OCI-LY7 (cell line): ENCODE measurements around the gene MEF2C. TPM values are rescaled to one million over a fixed set of nuclear protein-coding genes. Genes with fewer than 3 reads are reported as not detected.

ENCODE experiments used
- BruUV-seq: library from RNA; stranded (reverse); fragments of 400-500 nt; replicated peaks from 2 replicates; lab custom pipeline; 2021; lab: Mats Ljungman, UMichigan
- CTCF ChIA-PET: fragments of 300-600 bp; sonication (Branson Sonifier 250); formaldehyde crosslinking; loops from one replicate; lab custom pipeline; 2022; ENCODE audit warnings: antibody characterized with exemption; ENCODE audit not compliant: unreplicated experiment; lab: Charles Lee
- POLR2A ChIA-PET: fragments of 300-600 bp; sonication (Branson Sonifier 250); formaldehyde crosslinking; loops from one replicate; lab custom pipeline; 2022; ENCODE audit warnings: antibody characterized with exemption; lab: Charles Lee
- DNase-seq: peaks from one replicate; pipeline ENCODE4 v3.0.0-alpha.2; 2015; ENCODE audit warnings: low spot score
- H2AFZ ChIP-seq: fragments of 200-600 bp; sonication (generic), shearing (Covaris generic); 2 replicates; pipeline ENCODE4 v1.6.1; 2014; ENCODE audit warnings: mild to moderate bottlenecking, antibody characterized with exemption, low read length, moderate library complexity
- H3K27ac ChIP-seq: fragments of 200-600 bp; sonication (generic); 2 replicates; pipeline ENCODE4 v1.5.1; 2014; ENCODE audit warnings: mixed run types, low read depth, mild to moderate bottlenecking, moderate library complexity, low read length, inconsistent platforms; ENCODE audit not compliant: poor library complexity, severe bottlenecking
- H3K36me3 ChIP-seq: fragments of 200-600 bp; sonication (generic); 2 replicates; pipeline ENCODE4 v1.6.1; 2014; ENCODE audit warnings: mild to moderate bottlenecking, antibody characterized with exemption, low read length, moderate library complexity, mixed read lengths; ENCODE audit not compliant: insufficient read depth
- H3K4me1 ChIP-seq: fragments of 200-600 bp; sonication (generic); 2 replicates; pipeline ENCODE4 v1.5.1; 2014; ENCODE audit warnings: mild to moderate bottlenecking, low read length; ENCODE audit not compliant: insufficient read depth, poor library complexity, severe bottlenecking
- H3K4me2 ChIP-seq: fragments of 200-600 bp; sonication (generic); 2 replicates; pipeline ENCODE4 v1.6.1; 2014; ENCODE audit warnings: mild to moderate bottlenecking, low read length
- H3K4me3 ChIP-seq: fragments of 200-600 bp; sonication (generic); 2 replicates; pipeline ENCODE4 v1.5.1; 2014; ENCODE audit warnings: mild to moderate bottlenecking, low read depth, low read length; ENCODE audit not compliant: poor library complexity, severe bottlenecking
- H3K79me2 ChIP-seq: fragments of 200-600 bp; sonication (generic); 2 replicates; pipeline ENCODE4 v1.6.1; 2016; ENCODE audit warnings: low read depth, mild to moderate bottlenecking, low read length, moderate library complexity, mixed read lengths; ENCODE audit not compliant: insufficient read depth
- H3K9me2 ChIP-seq: fragments of 200-600 bp; sonication (generic); 2 replicates; pipeline ENCODE4 v1.6.1; 2016; ENCODE audit warnings: mild to moderate bottlenecking, low read length, mixed read lengths; ENCODE audit not compliant: insufficient read depth
- H3K9me3 ChIP-seq: fragments of 200-600 bp; sonication (generic); 2 replicates; pipeline ENCODE4 v1.6.1; 2014; ENCODE audit warnings: mild to moderate bottlenecking, mixed run types, low read length, mixed read lengths
- H4K20me1 ChIP-seq: fragments of 200-600 bp; sonication (generic); 2 replicates; pipeline ENCODE4 v1.6.1; 2014; ENCODE audit warnings: mild to moderate bottlenecking, antibody characterized with exemption, low read length, moderate library complexity, mixed read lengths; ENCODE audit not compliant: insufficient read depth
- CTCF ChIP-seq: fragments of 200-600 bp; sonication (generic); conservative IDR thresholded peaks from 2 replicates; pipeline ENCODE4 v1.5.1; 2014; ENCODE audit warnings: mild to moderate bottlenecking, antibody characterized with exemption, low read length, moderate library complexity, mixed read lengths
- EZH2phosphoT487 ChIP-seq: fragments of 200-600 bp; sonication (generic); IDR thresholded peaks from 2 replicates; pipeline ENCODE4 v1.6.1; 2018; ENCODE audit warnings: low read depth, borderline replicate concordance, mild to moderate bottlenecking, mixed run types, antibody characterized with exemption, low read length, moderate library complexity, mixed read lengths
- intact Hi-C: fragments of 100-400 bp; cut with micrococcal nuclease; formaldehyde crosslinking; loops from one replicate; pipeline ENCODE4 v1.10.0; 2022; ENCODE audit not compliant: unreplicated experiment
- total RNA-seq, 2 experiments: library from RNA; depleted of rRNA in 1 of 2; stranded (reverse); fragments of >200 nt in 1 of 2; shearing (Covaris generic) in 1 of 2; gene quantifications; 2 replicates each; pipeline ENCODE4 v1.2.3, GENCODE V29; 2014 to 2022

MEF2C gene
- total RNA-seq, 2 experiments from 2014 or later = 5.5 to 57.6 TPM

- no peaks in the 10 kb centered on the region for H3K9me3 ChIP-seq
- ChIA-PET CTCF (no interaction called here), POLR2A (interaction anchor here (1.2 to 9.6 kb wide), 10 partner anchors 9 to 160 kb away, joined by 3 to 135 read pairs (median 8); no protein-coding TSS in a partner anchor)
- TF ChIP-seq CTCF = no peak
- TF ChIP-seq EZH2phosphoT487 = no peak
- H2AFZ ChIP-seq = no peak overlapping the region
- intact Hi-C loops = no loop called here
- H4K20me1 ChIP-seq = no peaks in the 10 kb centered on the region
- no peak for DNase-seq
- H3K4me3 ChIP-seq = no peak overlapping the region
- peaks cover 45% of the 10 kb centered on the region for H3K4me1 ChIP-seq
- H3K4me2 ChIP-seq = peak overlapping the region; percentile 43; the same call in 1 of the 2 replicates
- H3K9me2 ChIP-seq = no peaks in the 10 kb centered on the region
- no peak overlapping the region for H3K27ac ChIP-seq
- H3K36me3 ChIP-seq = peaks cover 5% of the 10 kb centered on the region; the same call in 1 of the 2 replicates
- H3K79me2 ChIP-seq = no peaks in the 10 kb centered on the region
- no TSS peak for BruUV-seq
Observed at GRCh38 chr5:88818296-88818695, 64.7 kb downstream of the MEF2C start.

DNA sequence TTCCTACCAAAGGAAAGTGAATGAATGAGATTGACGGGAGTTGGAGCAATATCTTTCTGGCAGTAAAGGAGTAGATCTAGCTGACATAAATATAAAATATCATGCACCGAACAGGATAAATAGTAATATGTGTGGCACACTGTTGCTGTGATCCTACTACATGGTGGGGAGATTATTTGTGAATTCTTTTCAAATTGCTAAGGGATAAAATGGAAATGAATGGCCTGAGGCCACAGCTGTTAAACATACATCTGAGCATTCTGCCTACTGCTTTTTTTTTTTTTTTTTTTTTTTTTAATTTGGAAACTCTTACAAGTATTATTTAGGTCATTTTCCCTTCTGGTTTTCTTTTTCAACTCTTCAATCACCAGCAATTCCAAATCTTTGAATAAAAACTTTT, 66.8 kb downstream of the MEF2C start:
- TF ChIP-seq EZH2phosphoT487 (no peak), CTCF (no peak)
- no peak for DNase-seq
- no TSS peak for BruUV-seq
- H2AFZ ChIP-seq = peak overlapping the region; percentile 24; the same call in 1 of the 2 replicates
- H3K9me3 ChIP-seq = no peaks in the 10 kb centered on the region
- H3K4me1 ChIP-seq = peaks cover 40% of the 10 kb centered on the region
- H4K20me1 ChIP-seq = no peaks in the 10 kb centered on the region
- CTCF ChIA-PET = no interaction called here
- intact Hi-C loops = no loop called here
- no peak overlapping the region for H3K27ac ChIP-seq
- no peaks in the 10 kb centered on the region for H3K9me2 ChIP-seq
- no peaks in the 10 kb centered on the region; the same call in 1 of the 2 replicates for H3K36me3 ChIP-seq
- no peak overlapping the region for H3K4me3 ChIP-seq
- POLR2A ChIA-PET = interaction anchor here (0.5 to 9.6 kb wide), 7 partner anchors 8 to 719 kb away, joined by 3 to 135 read pairs (median 7); no protein-coding TSS in a partner anchor
- H3K4me2 ChIP-seq = peak overlapping the region; percentile 5; the same call in 1 of the 2 replicates
- H3K79me2 ChIP-seq = no peaks in the 10 kb centered on the region
